GM12892 (cell line): ENCODE results near the gene ANKRD33.

Experiments used
- POLR2A ChIP-seq: IDR thresholded peaks from 2 replicates; pipeline ENCODE4 v1.6.1; 2011; ENCODE audit warnings: low read depth, low read length, control low read depth
- POLR2AphosphoS5 ChIP-seq: IDR thresholded peaks from 2 replicates; pipeline ENCODE4 v1.6.1; 2011; ENCODE audit warnings: low read depth, low read length, control low read depth
- TAF1 ChIP-seq: IDR thresholded peaks from 2 replicates; pipeline ENCODE4 v1.6.1; 2011; ENCODE audit warnings: low read depth, mild to moderate bottlenecking, control low read depth, low read length, borderline replicate concordance

- no peak for TF ChIP-seq TAF1
- no peak for TF ChIP-seq POLR2A
- TF ChIP-seq POLR2AphosphoS5: no peak
Measured at GRCh38 chr12:51886021-51886710, 1.7 kb upstream of the ANKRD33 start.
